ENCODE data around the gene DCST1. TPM values are rescaled to one million over a fixed set of nuclear protein-coding genes. Genes with fewer than 3 reads are reported as not detected.
A peak's percentile ranks its signal among the peaks of the same experiment; 100 is the strongest.
"Not testable (repeated sequence)": the region's sequence is repeated elsewhere in the genome, so short reads cannot be mapped to it uniquely, and the experiment has no call there.

DCST1 gene
- total and polyA plus RNA-seq, 2 experiments from 2014 or later: 0.27 TPM; not detected in 1

DNA sequence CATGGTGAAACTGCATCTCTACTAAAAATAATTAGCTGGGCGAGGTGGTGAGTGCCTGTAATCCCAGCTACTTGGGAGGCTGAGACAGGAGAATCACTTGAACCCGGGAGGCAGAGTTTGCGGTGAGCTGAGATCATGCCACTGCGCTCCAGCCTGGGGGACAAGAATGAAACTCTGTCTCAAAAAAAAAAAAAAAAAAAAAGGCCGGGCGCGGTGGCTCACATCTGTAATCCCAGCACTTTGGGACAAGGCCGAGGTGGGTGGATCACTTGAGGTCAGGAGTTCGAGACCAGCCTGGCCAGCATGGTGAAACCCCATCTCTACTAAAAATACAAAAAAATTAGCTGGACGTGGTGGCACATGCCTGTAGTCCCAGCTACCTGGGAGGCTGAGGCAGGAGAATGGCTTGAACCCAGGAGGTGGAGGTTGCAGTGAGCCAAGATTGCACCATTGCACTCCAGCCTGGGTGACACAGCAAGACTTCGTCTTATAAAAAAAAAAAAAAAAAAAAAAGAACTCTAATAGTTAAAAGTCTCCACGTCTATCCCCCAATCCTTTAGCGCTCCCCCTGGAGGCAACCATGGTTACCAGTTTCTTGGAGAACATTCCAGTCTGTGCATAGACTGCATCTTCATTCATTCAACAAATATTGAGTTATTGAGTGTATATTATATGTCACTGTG lies 38.2 kb upstream of the DCST1 start:
- not testable (repeated sequence) for H3K4me1 ChIP-seq (ENCODE audit: low read depth); H3K27ac ChIP-seq; H3K27me3 ChIP-seq; H3K36me3 ChIP-seq; H3K4me3 ChIP-seq; H3K9me3 ChIP-seq (ENCODE audit: low read depth)
- TF ChIP-seq CTCF (IDR thresholded peaks at IDR 0.05; ENCODE audit: low read depth, low read length): peak; percentile 58
- peak; percentile 61 to 89 for DNase-seq (ENCODE audit: low read depth in 1 of 2, low spot score in 1 of 2)

- TF ChIP-seq CTCF (IDR thresholded peaks at IDR 0.05; ENCODE audit: low read depth, low read length): no peak
- Histone ChIP-seq H3K27ac (no peak overlapping the region), H3K4me1 (ENCODE audit: low read depth) (peaks cover 10% of the 10 kb centered on the region), H3K9me3 (ENCODE audit: low read depth) (no peaks in the 10 kb centered on the region), H3K27me3 (no peaks in the 10 kb centered on the region), H3K4me3 (no peak overlapping the region), H3K36me3 (no peaks in the 10 kb centered on the region)
- no peak for DNase-seq (ENCODE audit: low read depth in 1 of 2, low spot score in 1 of 2)
Measured at GRCh38 chr1:154996966-154997701, 36.5 kb upstream of the DCST1 start.

- peak; percentile 10 for TF ChIP-seq CTCF (IDR thresholded peaks at IDR 0.05; ENCODE audit: low read depth, low read length)
- Histone ChIP-seq H3K9me3 (ENCODE audit: low read depth) (no peaks in the 10 kb centered on the region), H3K27me3 (no peaks in the 10 kb centered on the region), H3K27ac (peak overlapping the region; percentile 85), H3K4me3 (no peak overlapping the region), H3K36me3 (no peaks in the 10 kb centered on the region), H3K4me1 (ENCODE audit: low read depth) (peaks cover 10% of the 10 kb centered on the region)
- DNase-seq (ENCODE audit: low read depth in 1 of 2, low spot score in 1 of 2): no peak
Measured at GRCh38 chr1:154998201-154998780, 35.3 kb upstream of the DCST1 start.

DNA sequence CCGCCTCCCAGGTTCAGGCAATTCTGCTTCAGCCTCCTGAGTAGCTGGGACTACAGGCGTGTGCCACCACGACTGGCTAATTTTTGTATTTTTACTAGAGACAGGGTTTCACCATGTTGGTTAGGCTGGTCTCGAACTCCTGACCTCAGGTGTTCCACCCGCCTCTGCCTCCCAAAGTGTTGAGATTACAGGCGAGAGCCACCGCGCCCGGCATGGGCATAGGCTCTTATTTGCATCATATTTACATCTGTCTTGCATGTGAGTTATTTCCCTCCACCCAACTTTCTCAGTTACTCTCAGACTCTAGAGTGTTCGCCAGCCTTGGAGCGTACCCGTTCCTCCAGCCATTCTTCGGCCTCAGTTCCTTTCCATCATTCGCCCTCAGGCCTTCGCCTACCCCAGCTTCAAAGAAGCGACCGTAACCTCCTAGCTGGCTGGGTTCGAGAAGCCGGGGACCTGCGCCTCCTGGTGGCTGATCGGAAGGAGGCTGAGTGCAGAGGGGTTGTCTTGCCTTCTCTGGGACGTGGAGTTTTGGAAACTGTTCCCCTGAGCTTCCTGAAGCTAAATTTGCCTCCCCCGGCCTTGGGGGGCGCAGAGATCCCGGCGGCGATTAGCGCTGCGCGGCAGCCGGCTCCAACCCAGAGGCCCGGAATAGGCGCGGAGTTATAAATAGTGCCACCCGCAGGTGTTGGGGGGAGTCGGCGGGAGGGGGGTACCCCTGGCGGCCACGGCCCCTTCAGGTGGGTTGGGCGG lies 34.6 kb upstream of the DCST1 start:
- Histone ChIP-seq H3K27ac (peak overlapping the region; percentile 85), H3K9me3 (ENCODE audit: low read depth) (no peaks in the 10 kb centered on the region), H3K4me1 (ENCODE audit: low read depth) (peaks cover 10% of the 10 kb centered on the region), H3K36me3 (no peaks in the 10 kb centered on the region), H3K4me3 (peak overlapping the region; percentile 75), H3K27me3 (no peaks in the 10 kb centered on the region)
- TF ChIP-seq CTCF (IDR thresholded peaks at IDR 0.05; ENCODE audit: low read depth, low read length): peak; percentile 94
- DNase-seq (ENCODE audit: low read depth in 1 of 2, low spot score in 1 of 2): peak; percentile 75 to 84
